Endodermal cell (in vitro differentiated cells): ENCODE data around the gene DPF3. TPM values are rescaled to one million over a fixed set of nuclear protein-coding genes. Genes with fewer than 3 reads are reported as not detected.

Experiments
- DNase-seq: peaks from one replicate; pipeline ENCODE4 v3.0.0-alpha.2; 2017
- H3K27ac ChIP-seq: 2 replicates; pipeline ENCODE4 v1.5.1; 2013; ENCODE audit warnings: mild to moderate bottlenecking, low read depth, low read length, moderate library complexity
- H3K27me3 ChIP-seq: 2 replicates; pipeline ENCODE4 v1.6.1; 2013; ENCODE audit warnings: mild to moderate bottlenecking, low read length, moderate library complexity; ENCODE audit not compliant: insufficient read depth, control insufficient read depth, poor library complexity, severe bottlenecking
- H3K36me3 ChIP-seq: 2 replicates; pipeline ENCODE4 v1.7.0; 2013; ENCODE audit warnings: mild to moderate bottlenecking, low read length, moderate library complexity; ENCODE audit not compliant: control insufficient read depth, insufficient read depth
- H3K4me1 ChIP-seq: one replicate; pipeline ENCODE4 v1.7.0; 2013; ENCODE audit warnings: low read length; ENCODE audit not compliant: control insufficient read depth, insufficient read depth
- H3K4me3 ChIP-seq: 2 replicates; pipeline ENCODE4 v1.5.1; 2013; ENCODE audit warnings: mild to moderate bottlenecking, low read length, moderate library complexity
- H3K9ac ChIP-seq: 2 replicates; pipeline ENCODE4 v1.6.1; 2013; ENCODE audit warnings: mild to moderate bottlenecking, low read length, moderate library complexity; ENCODE audit not compliant: poor library complexity, severe bottlenecking; ENCODE audit errors: extremely low read depth
- H3K9me3 ChIP-seq: 2 replicates; pipeline ENCODE4 v1.6.1; 2013; ENCODE audit warnings: mild to moderate bottlenecking, low read length, moderate library complexity; ENCODE audit not compliant: control insufficient read depth
- H3K27ac Mint-ChIP-seq: 2 replicates; pipeline ENCODE4 v1.8.0; 2020; ENCODE audit warnings: mixed read lengths
- H3K27me3 Mint-ChIP-seq: 2 replicates; pipeline ENCODE4 v1.8.0; 2021; ENCODE audit warnings: mild to moderate bottlenecking, mixed read lengths; ENCODE audit not compliant: insufficient read depth
- H3K36me3 Mint-ChIP-seq: 2 replicates; pipeline ENCODE4 v1.8.0; 2020; ENCODE audit warnings: low read depth, mixed read lengths
- H3K4me1 Mint-ChIP-seq: 2 replicates; pipeline ENCODE4 v1.8.0; 2020; ENCODE audit warnings: mixed read lengths
- H3K4me3 Mint-ChIP-seq: 2 replicates; pipeline ENCODE4 v1.8.0; 2020; ENCODE audit warnings: mild to moderate bottlenecking, moderate library complexity, mixed read lengths
- H3K9me3 Mint-ChIP-seq: 2 replicates; pipeline ENCODE4 v1.8.0; 2020; ENCODE audit warnings: mild to moderate bottlenecking, mixed read lengths
- WGBS, 2 experiments: methylation state at CpG; one replicate each; pipeline versions ENCODE4 v1.1.5 to v1.1.7; 2013; ENCODE audit warnings: missing lambda C conversion rate in 2 of 2, mixed read lengths in 1 of 2; ENCODE audit not compliant: insufficient coverage in 1 of 2, insufficient read length in 1 of 2; 5-methylcytosine and 5-hydroxymethylcytosine counted together
- total RNA-seq, 2 donors: library from RNA; stranded (reverse); fragmentation: NEBNext Ultra II Directional in 1 of 2; extraction: Animal tissue kit (Norgen Biotek cat#: 25700) in 1 of 2; gene quantifications; 2 replicates in 1 of 2; 3 replicates in 1 of 2; pipeline ENCODE4 v1.2.1, GENCODE V29; 2021
- TF ChIP-seq, protein P1 (sequence below): fragments of 200-600 bp; sonication (generic); conservative IDR thresholded peaks from 2 replicates; pipeline ENCODE4 v1.5.0; 2021; ENCODE audit warnings: antibody characterized with exemption, mild to moderate bottlenecking

Gene DPF3
- total RNA-seq, 2 donors from 2014 or later = not detected

DNA sequence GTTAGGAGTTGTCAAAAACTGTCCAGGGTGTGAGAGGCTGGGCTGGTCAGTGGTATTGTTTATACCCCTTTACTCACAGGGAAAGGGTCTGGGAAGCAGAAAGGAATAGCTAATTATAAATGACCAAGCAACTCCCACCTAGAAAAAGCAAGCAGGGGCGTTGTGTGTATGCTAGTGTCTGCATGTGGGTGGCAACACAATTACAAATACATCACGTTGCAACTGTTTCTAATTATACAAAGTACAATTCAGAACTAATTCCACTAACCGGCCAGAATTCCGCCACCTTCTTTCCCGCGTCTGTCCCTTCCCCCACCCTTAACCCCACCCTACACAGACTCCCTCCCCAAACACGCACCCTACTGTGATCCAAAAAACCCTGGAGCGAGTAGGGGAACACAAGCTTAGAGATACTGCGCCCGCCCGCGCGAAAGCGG is 2.2 kb downstream of the DPF3 start:
- Mint-ChIP-seq H3K36me3 (no peaks in the 10 kb centered on the region), H3K4me3 (peak overlapping the region; percentile 73), H3K27ac (no peak overlapping the region), H3K27me3 (peaks cover 69% of the 10 kb centered on the region), H3K4me1 (peaks cover 49% of the 10 kb centered on the region), H3K9me3 (peaks cover 3% of the 10 kb centered on the region)
- Histone ChIP-seq H3K36me3 (no peaks in the 10 kb centered on the region), H3K27me3 (peaks cover 48% of the 10 kb centered on the region), H3K4me1 (no peaks in the 10 kb centered on the region), H3K9ac (no peak overlapping the region), H3K9me3 (no peaks in the 10 kb centered on the region), H3K27ac (no peak overlapping the region), H3K4me3 (peak overlapping the region; percentile 90)
- DNase-seq = peak; percentile 61
- TF ChIP-seq, protein P1, sequence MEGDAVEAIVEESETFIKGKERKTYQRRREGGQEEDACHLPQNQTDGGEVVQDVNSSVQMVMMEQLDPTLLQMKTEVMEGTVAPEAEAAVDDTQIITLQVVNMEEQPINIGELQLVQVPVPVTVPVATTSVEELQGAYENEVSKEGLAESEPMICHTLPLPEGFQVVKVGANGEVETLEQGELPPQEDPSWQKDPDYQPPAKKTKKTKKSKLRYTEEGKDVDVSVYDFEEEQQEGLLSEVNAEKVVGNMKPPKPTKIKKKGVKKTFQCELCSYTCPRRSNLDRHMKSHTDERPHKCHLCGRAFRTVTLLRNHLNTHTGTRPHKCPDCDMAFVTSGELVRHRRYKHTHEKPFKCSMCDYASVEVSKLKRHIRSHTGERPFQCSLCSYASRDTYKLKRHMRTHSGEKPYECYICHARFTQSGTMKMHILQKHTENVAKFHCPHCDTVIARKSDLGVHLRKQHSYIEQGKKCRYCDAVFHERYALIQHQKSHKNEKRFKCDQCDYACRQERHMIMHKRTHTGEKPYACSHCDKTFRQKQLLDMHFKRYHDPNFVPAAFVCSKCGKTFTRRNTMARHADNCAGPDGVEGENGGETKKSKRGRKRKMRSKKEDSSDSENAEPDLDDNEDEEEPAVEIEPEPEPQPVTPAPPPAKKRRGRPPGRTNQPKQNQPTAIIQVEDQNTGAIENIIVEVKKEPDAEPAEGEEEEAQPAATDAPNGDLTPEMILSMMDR = no peak
- WGBS, 2 experiments = 3% methylated on average over 13 of the region's 14 CpGs; no CpG with 5 or more reads in 1 of the 2 experiments

DNA sequence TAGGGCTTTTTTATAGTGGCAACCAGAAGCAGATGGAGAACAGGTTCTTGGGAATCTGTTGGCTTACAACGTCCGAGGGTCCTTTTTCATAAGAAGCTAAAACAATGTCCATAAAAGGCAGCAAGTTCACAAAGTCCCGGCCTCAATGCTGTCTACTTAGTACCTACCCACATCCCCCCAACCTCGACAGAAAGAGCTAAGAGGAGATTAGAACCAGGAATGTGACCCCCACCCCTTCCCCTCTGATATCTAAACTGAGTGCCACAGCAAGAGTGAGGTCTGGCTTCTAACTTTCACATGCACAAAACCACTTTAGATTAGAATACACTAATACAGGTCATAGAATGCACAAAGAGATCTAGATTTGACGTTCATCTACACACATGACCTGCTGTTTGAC is 4.5 kb downstream of the DPF3 start:
- peak; percentile 40 for DNase-seq
- Histone ChIP-seq H3K9ac (no peak overlapping the region), H3K4me3 (no peak overlapping the region), H3K27me3 (peaks cover 33% of the 10 kb centered on the region), H3K4me1 (no peaks in the 10 kb centered on the region), H3K36me3 (no peaks in the 10 kb centered on the region), H3K9me3 (peaks cover 5% of the 10 kb centered on the region), H3K27ac (no peak overlapping the region)
- no peaks in the 10 kb centered on the region for H3K36me3 Mint-ChIP-seq
- peaks cover 54% of the 10 kb centered on the region for H3K27me3 Mint-ChIP-seq
- TF ChIP-seq, protein P1 = no peak
- no peak overlapping the region for H3K4me3 Mint-ChIP-seq
- H3K9me3 Mint-ChIP-seq = peaks cover 14% of the 10 kb centered on the region
- WGBS, 2 experiments = 30 to 59% methylated on average over 3 to 5 of the region's 5 CpGs
- no peak overlapping the region for H3K27ac Mint-ChIP-seq
- H3K4me1 Mint-ChIP-seq = peaks cover 37% of the 10 kb centered on the region

- Mint-ChIP-seq H3K4me3 (no peak overlapping the region), H3K27ac (no peak overlapping the region), H3K9me3 (peaks cover 14% of the 10 kb centered on the region), H3K4me1 (peaks cover 42% of the 10 kb centered on the region), H3K27me3 (peaks cover 50% of the 10 kb centered on the region), H3K36me3 (no peaks in the 10 kb centered on the region)
- H3K27ac ChIP-seq = no peak overlapping the region
- 80 to 100% methylated on average over 1 to 2 of the region's 2 CpGs for WGBS, 2 experiments
- TF ChIP-seq, protein P1 = no peak
- peaks cover 33% of the 10 kb centered on the region for H3K27me3 ChIP-seq
- no peak overlapping the region for H3K9ac ChIP-seq
- H3K4me3 ChIP-seq = no peak overlapping the region
- H3K9me3 ChIP-seq = peaks cover 5% of the 10 kb centered on the region
- peak; percentile 12 for DNase-seq
- no peaks in the 10 kb centered on the region for H3K4me1 ChIP-seq
- no peaks in the 10 kb centered on the region for H3K36me3 ChIP-seq
Observed at GRCh38 chr14:72888636-72889201, 5.2 kb downstream of the DPF3 start.
